Measurements from ENCODE around the gene IL17REL.

Gene IL17REL

DNA sequence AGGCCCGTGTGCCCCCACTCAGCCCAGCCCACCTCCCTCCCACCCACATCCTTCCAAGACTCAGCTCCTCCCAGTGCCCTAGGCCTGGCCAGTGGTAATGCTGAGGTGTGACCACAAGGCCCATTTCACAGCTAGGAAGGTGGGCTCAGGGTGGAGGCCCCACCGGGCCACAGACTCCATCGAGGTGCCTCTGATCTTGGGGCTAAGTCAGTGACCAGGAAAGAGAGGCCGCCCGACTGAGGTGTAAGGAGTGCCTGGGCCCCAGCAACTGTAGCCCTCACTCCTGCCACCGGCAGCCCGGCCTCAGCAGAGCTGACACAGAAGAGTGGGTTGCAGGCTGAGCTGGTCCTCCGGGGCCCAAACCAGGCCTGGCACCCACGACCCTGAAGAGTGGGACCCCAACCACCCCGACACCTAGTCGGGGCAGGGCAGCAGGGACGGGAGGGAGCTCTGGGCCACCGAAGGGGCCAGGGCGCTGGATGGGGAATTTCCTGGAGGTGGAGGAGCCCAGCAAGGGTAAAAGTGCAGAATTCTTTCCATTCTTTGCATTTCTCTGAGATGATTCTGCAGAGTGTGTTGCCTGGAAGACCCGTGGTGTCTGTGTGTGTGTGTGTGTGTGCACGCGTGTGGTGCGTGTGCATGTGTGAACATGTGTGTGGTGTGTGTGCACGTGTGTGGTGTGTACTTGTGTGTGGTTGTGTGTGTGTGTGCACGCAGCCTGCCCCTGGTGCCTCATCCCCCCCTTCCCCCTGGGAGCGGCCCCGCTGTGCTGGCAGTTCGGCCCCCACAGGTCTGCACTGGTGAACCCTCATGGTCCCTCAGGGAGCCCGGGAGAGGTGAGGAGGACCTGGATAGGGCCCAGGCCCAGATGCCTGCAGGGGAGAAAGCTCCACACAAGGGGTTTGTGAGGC lies 60.3 kb downstream of the IL17REL start:
- DNase-seq (ENCODE audit: extremely low read depth, low read depth) = no peak
- TF ChIP-seq, protein P1, sequence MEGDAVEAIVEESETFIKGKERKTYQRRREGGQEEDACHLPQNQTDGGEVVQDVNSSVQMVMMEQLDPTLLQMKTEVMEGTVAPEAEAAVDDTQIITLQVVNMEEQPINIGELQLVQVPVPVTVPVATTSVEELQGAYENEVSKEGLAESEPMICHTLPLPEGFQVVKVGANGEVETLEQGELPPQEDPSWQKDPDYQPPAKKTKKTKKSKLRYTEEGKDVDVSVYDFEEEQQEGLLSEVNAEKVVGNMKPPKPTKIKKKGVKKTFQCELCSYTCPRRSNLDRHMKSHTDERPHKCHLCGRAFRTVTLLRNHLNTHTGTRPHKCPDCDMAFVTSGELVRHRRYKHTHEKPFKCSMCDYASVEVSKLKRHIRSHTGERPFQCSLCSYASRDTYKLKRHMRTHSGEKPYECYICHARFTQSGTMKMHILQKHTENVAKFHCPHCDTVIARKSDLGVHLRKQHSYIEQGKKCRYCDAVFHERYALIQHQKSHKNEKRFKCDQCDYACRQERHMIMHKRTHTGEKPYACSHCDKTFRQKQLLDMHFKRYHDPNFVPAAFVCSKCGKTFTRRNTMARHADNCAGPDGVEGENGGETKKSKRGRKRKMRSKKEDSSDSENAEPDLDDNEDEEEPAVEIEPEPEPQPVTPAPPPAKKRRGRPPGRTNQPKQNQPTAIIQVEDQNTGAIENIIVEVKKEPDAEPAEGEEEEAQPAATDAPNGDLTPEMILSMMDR (IDR thresholded peaks at IDR 0.05; ENCODE audit: low read depth, low read length) = no peak

DNA sequence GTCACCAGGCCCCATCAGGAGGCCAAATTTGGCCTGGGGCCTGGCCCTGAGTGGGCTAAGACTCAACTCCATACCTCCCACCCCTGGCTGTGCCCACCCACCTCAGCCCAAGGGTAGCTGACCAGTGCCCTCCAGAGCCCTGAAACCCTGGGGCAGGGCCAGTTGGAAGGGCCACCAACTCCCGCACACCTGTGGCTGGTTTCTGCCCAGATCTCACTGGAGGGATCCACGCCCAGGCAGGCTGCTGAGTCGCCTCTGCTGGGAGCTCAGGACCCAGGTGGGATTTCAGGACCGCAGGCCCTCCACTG lies 60.9 kb downstream of the IL17REL start:
- TF ChIP-seq, protein P1 (IDR thresholded peaks at IDR 0.05; ENCODE audit: low read depth, low read length) = no peak
- no peak for DNase-seq (ENCODE audit: extremely low read depth, low read depth)

DNA sequence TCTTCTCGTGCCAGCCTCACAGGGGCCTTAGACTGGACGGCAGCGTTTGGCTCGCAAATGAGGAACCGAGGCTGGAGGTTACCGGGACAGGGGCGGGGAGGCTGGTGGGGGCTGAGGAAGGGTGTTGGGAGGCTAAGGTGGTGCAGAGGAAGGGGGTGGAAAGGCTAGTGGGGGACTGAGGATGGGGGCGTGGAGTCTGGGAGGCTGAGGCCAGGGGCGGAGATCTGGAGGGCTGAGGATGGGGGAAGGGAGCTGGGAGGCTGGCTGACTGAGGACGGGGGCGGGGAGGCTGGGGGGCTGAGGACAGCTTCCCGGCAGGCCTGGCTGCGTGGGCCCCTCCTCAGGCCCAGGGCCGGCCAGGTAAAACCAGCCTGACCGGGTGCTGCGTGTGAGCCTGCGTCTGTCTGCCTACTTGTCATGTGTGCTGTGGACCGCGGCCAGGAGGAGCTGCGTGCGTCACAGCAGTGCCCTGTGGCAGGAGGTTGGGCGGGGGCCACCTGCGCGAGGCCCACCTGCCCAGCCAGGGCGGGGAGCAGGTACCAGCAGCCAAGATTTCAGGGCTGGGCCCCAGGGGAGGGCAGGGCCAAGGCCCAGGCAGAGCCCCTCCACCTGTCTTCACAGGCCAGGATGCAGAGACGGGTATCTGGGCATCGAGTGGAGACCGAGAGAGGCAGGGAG lies 61.4 kb downstream of the IL17REL start:
- DNase-seq (ENCODE audit: extremely low read depth, low read depth) = no peak
- TF ChIP-seq, protein P1 (IDR thresholded peaks at IDR 0.05; ENCODE audit: low read depth, low read length) = no peak

DNA sequence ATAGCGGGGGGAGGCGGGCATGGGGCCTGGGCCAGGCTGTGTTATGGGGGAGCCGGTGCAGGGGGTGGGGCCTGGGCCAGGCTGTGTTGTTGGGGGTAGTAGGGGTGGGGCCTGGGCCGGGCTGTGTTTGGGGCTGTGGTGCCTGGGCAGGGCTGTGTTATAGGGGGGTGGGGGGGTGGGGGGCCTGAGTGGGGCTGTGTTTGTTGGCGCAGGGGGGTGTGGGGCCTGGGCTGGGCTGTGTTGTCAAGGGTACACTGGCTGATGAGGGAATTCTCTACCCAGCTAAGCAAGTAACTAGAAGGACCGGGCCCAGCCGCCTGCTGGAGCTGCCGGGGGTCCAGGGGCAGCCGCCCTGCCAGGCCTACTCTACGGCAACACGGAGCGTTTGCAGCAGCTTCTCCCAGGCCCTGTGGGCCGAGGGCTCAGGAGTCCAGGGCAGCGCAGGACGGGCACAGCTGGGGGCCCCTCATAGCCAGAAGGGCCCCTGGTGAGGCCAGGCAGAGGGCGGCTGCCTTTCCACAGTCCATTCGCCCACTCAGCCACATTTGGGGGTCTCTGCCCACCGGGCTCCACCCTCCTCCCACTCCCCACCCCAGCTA lies 62.1 kb downstream of the IL17REL start:
- DNase-seq (ENCODE audit: extremely low read depth, low read depth) = no peak

DNA sequence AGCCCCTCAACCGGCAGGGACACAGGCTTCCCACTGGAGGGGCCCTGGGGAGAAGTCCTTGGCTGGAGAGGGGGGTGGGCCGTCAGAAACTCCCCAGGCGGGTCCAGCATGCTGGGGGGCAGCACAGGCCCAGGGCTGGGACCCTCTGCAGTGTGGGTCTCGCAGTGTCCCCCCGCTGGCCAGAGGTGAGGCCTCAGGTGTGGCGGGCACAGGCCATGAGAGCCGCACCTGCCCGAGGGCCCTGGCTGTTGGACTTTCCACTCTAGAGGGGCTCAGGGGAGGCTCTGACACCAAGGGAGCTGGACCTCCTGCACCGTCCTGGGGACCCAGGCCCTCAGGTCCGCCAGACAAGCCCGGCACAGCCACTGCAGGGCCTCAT lies 62.7 kb downstream of the IL17REL start:
- TF ChIP-seq, protein P1 (IDR thresholded peaks at IDR 0.05; ENCODE audit: low read depth, low read length) = no peak
- DNase-seq (ENCODE audit: extremely low read depth, low read depth) = no peak

More for the DNA sequence above, 62.1 kb downstream of the IL17REL start:
- TF ChIP-seq, protein P1 (IDR thresholded peaks at IDR 0.05; ENCODE audit: low read depth, low read length) = no peak

DNA sequence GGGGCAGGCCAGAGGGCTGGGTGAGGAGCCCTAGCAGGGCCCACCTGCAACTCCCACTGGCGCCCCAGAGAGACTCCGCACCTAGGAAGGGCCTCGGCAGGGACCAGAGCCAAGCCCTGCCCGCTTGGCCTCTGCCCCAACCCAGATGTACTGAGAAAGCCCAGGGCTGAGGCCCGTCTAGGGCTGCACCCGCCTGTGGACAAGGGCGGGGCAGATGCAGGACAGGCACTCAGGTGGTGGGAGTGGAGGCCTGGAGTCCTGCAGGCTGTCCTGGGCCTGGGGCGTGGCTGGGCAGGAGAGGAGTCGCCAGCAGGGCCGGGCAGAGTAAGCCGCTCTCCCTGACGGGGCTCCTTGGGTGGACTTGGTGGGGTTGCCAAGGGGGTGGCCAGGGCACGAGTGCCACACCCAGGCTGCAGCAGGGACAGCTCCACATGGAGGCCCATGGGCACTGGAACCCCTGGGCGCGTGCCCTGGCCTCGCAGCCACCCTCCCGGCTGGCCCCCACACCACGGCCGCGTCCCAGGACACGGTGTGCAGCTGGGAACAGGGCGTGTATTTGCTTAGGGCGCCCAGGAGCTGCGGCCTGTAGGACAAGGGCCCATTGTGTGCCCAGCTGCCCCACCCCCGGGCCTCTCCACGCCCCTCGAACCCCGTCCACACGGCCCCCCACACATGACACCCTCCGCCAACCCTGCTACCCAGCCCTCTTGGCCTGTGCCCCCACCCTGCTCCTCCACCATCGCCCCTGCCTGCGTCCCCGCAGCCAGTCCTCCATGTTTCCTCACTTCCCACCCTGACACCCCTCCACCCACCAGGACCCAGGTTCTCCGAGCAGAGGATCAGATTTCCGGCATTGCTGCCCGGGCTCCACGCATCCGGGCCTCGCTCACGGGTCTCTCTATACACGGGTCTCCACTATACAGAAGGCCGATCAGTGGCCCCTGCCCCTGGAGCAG lies 63.3 kb downstream of the IL17REL start:
- no peak for DNase-seq (ENCODE audit: extremely low read depth, low read depth)
- TF ChIP-seq, protein P1 (IDR thresholded peaks at IDR 0.05; ENCODE audit: low read depth, low read length) = no peak
